Liver (tissue), 9 donors: ENCODE results near the gene TRA2B. TPM values are rescaled to one million over a fixed set of nuclear protein-coding genes. Genes with fewer than 3 reads are reported as not detected.

ENCODE experiments used
- DNase-seq: peaks from one replicate; pipeline ENCODE4 v3.0.0-alpha.2; 2017; ENCODE audit warnings: low spot score
- H3K27ac ChIP-seq, 2 donors: one replicate each; pipeline ENCODE4 v1.7.0; 2013; ENCODE audit warnings: inconsistent platforms in 2 of 2, low read length in 2 of 2, control low read depth in 1 of 2, low read depth in 1 of 2, mild to moderate bottlenecking in 1 of 2
- H3K27me3 ChIP-seq, 4 donors: one replicate each; pipeline versions ENCODE4 v1.6.1 to v1.7.0; 2013; ENCODE audit warnings: low read length in 3 of 4, inconsistent platforms in 1 of 4, mild to moderate bottlenecking in 1 of 4, moderate library complexity in 1 of 4; ENCODE audit not compliant: control insufficient read depth in 4 of 4, insufficient read depth in 4 of 4
- H3K36me3 ChIP-seq, 4 donors: one replicate each; pipeline versions ENCODE4 v1.6.1 to v1.7.0; 2013; ENCODE audit warnings: low read length in 3 of 4, mild to moderate bottlenecking in 3 of 4, low read depth in 1 of 4, moderate library complexity in 1 of 4; ENCODE audit not compliant: control insufficient read depth in 4 of 4, insufficient read depth in 3 of 4
- H3K4me1 ChIP-seq, 4 donors: one replicate each; pipeline versions ENCODE4 v1.6.1 to v1.7.0; 2013; ENCODE audit warnings: low read length in 3 of 4, mild to moderate bottlenecking in 3 of 4, moderate library complexity in 1 of 4; ENCODE audit not compliant: control insufficient read depth in 4 of 4, insufficient read depth in 4 of 4
- H3K4me3 ChIP-seq, 3 donors: one replicate each; pipeline versions ENCODE4 v1.6.1 to v1.7.0; 2013; ENCODE audit warnings: low read length in 3 of 3, control low read depth in 1 of 3, low read depth in 1 of 3, mild to moderate bottlenecking in 1 of 3
- H3K9ac ChIP-seq, 2 donors: one replicate each; pipeline ENCODE4 v1.7.0; 2013; ENCODE audit warnings: low read length in 2 of 2, mild to moderate bottlenecking in 2 of 2, moderate library complexity in 2 of 2, control low read depth in 1 of 2, low read depth in 1 of 2
- H3K9me3 ChIP-seq, 4 donors: one replicate each; pipeline versions ENCODE4 v1.6.1 to v1.7.0; 2013; ENCODE audit warnings: low read length in 3 of 4; ENCODE audit not compliant: control insufficient read depth in 4 of 4
- ATF3 ChIP-seq: IDR thresholded peaks from 2 replicates; pipeline ENCODE4 v1.6.1; 2016; ENCODE audit warnings: antibody characterized with exemption
- CTCF ChIP-seq: fragments of 150-350 bp; IDR thresholded peaks from 2 replicates; pipeline ENCODE4 v1.5.1; 2017; ENCODE audit warnings: improper control_type of control experiment, low read depth, low read length; ENCODE audit not compliant: missing input control
- FOXA1 ChIP-seq: IDR thresholded peaks from 2 replicates; pipeline ENCODE4 v1.6.1; 2016; ENCODE audit warnings: antibody characterized with exemption
- FOXA2 ChIP-seq: IDR thresholded peaks from 2 replicates; pipeline ENCODE4 v1.6.1; 2016; ENCODE audit warnings: antibody characterized with exemption
- GABPA ChIP-seq, 2 donors: IDR thresholded peaks in 1 of 2; conservative IDR thresholded peaks in 1 of 2; 2 replicates each; pipeline ENCODE4 v1.6.1; 2016; ENCODE audit warnings: antibody characterized with exemption in 2 of 2, mild to moderate bottlenecking in 1 of 2, moderate library complexity in 1 of 2
- JUND ChIP-seq, 2 donors: IDR thresholded peaks; 2 replicates each; pipeline ENCODE4 v1.6.1; 2016; ENCODE audit warnings: antibody characterized with exemption in 2 of 2
- NR2F2 ChIP-seq: IDR thresholded peaks from 2 replicates; pipeline ENCODE4 v1.6.1; 2016; ENCODE audit warnings: antibody characterized with exemption
- REST ChIP-seq: IDR thresholded peaks from 2 replicates; pipeline ENCODE4 v1.6.1; 2016; ENCODE audit warnings: antibody characterized with exemption, mild to moderate bottlenecking
- RXRA ChIP-seq, 2 donors: IDR thresholded peaks; 2 replicates each; pipeline ENCODE4 v1.6.1; 2017 to 2018; ENCODE audit warnings: antibody characterized with exemption in 2 of 2, mild to moderate bottlenecking in 1 of 2
- TAF1 ChIP-seq: conservative IDR thresholded peaks from 2 replicates; pipeline ENCODE4 v1.6.1; 2016; ENCODE audit warnings: antibody characterized with exemption, mild to moderate bottlenecking
- YY1 ChIP-seq: IDR thresholded peaks from 2 replicates; pipeline ENCODE4 v1.6.1; 2016; ENCODE audit warnings: antibody characterized with exemption, mild to moderate bottlenecking
- ZBTB33 ChIP-seq: IDR thresholded peaks from 2 replicates; pipeline ENCODE4 v1.6.1; 2016; ENCODE audit warnings: antibody characterized with exemption
- WGBS: extraction: QIAGEN DNeasy Blood & Tissue Kit; methylation state at CpG from one replicate; pipeline ENCODE4 v1.1.7; 2013; 5-methylcytosine and 5-hydroxymethylcytosine counted together
- polyA plus RNA-seq, 2 donors: library from polyadenylated mRNA; stranded (reverse) in 1 of 2; unstranded in 1 of 2; fragments of 200-250 nt in 1 of 2; fragments of >200 nt in 1 of 2; fragmentation: Nextera tagmentation in 1 of 2; extraction: Ambion mirVana in 1 of 2; gene quantifications; one replicate each; pipeline versions ENCODE4 v1.2.1 to v1.2.3, GENCODE V29; 2013 to 2015
- total RNA-seq, 2 donors: library from RNA; depleted of rRNA; stranded (reverse); fragments of >200 nt; gene quantifications; one replicate each; pipeline ENCODE4 v1.2.3, GENCODE V29; 2014
- donor health status: healthy.
- donor health status: healthy.
- donor health status: healthy.
- donor health status: healthy.
- donor health status: healthy.

Gene TRA2B
- total and polyA plus RNA-seq, 4 donors: 31.8 to 106 (median 70.4) TPM

GRCh38 chr3:185958626-185959025, 20.8 kb upstream of the TRA2B start:
- Histone ChIP-seq H3K9me3 (no peaks in the 10 kb centered on the region), H3K27me3 (no peaks in the 10 kb centered on the region), H3K9ac (no peak overlapping the region), H3K27ac (no peak overlapping the region), H3K4me1 (peaks cover 0 to 1% (median 0%) of the 10 kb centered on the region in 4 donors), H3K36me3 (no peaks in the 10 kb centered on the region), H3K4me3 (no peak overlapping the region)
- TF ChIP-seq REST (no peak), FOXA2 (no peak), RXRA (IDR thresholded peaks at IDR 0.05) (peak in 1 of 2 donors; percentile 32)
- DNase-seq: no peak
- 78% methylated on average over 2 of the region's 2 CpGs for WGBS

GRCh38 chr3:185956244-185956643, 18.4 kb upstream of the TRA2B start:
- Histone ChIP-seq H3K4me1 (peaks cover 2 to 9% (median 5%) of the 10 kb centered on the region in 4 donors), H3K36me3 (no peaks in the 10 kb centered on the region), H3K9me3 (no peaks in the 10 kb centered on the region), H3K27me3 (no peaks in the 10 kb centered on the region), H3K9ac (no peak overlapping the region), H3K27ac (no peak overlapping the region), H3K4me3 (no peak overlapping the region)
- 91% methylated on average over 3 of the region's 3 CpGs for WGBS
- DNase-seq: no peak
- TF ChIP-seq GABPA (IDR thresholded peaks at IDR 0.05 in 1 of 2, conservative IDR thresholded peaks at IDR 0.05 in 1 of 2): no peak
- TF ChIP-seq JUND (IDR thresholded peaks at IDR 0.05): no peak

- Histone ChIP-seq H3K36me3 (no peaks in the 10 kb centered on the region), H3K4me1 (peaks cover 2 to 9% (median 5%) of the 10 kb centered on the region in 4 donors), H3K9me3 (no peaks in the 10 kb centered on the region), H3K4me3 (no peak overlapping the region), H3K27me3 (no peaks in the 10 kb centered on the region), H3K27ac (no peak overlapping the region), H3K9ac (no peak overlapping the region)
- TF ChIP-seq ZBTB33: no peak
- 71% methylated on average over 3 of the region's 3 CpGs for WGBS
- DNase-seq: no peak
Observed at GRCh38 chr3:185954366-185954723, 16.5 kb upstream of the TRA2B start.

GRCh38 chr3:185950728-185951127, 12.9 kb upstream of the TRA2B start:
- DNase-seq: no peak
- WGBS: 88% methylated on average over 3 of the region's 3 CpGs
- no peak overlapping the region for H3K4me3 ChIP-seq
- TF ChIP-seq YY1 (no peak), REST (no peak), NR2F2 (no peak), CTCF (no peak), ATF3 (no peak), RXRA (IDR thresholded peaks at IDR 0.05) (no peak), FOXA1 (no peak), FOXA2 (no peak), TAF1 (no peak)

More at GRCh38 chr3:185950728-185951127, 12.9 kb upstream of the TRA2B start:
- H3K36me3 ChIP-seq: no peaks in the 10 kb centered on the region
- H3K9ac ChIP-seq: no peak overlapping the region
- H3K9me3 ChIP-seq: no peaks in the 10 kb centered on the region
- H3K27me3 ChIP-seq: no peaks in the 10 kb centered on the region
- H3K27ac ChIP-seq: no peak overlapping the region
- peaks cover 2 to 9% (median 5%) of the 10 kb centered on the region in 4 donors for H3K4me1 ChIP-seq
